Suprapubic skin (tissue), 4 donors: ENCODE results near the gene TCTN2.

ENCODE experiments used
- EP300 ChIP-seq: sonication (generic); formaldehyde crosslinking; IDR thresholded peaks from one replicate; pipeline ENCODE4 v1.6.1; 2017; ENCODE audit warnings: antibody characterized with exemption
- POLR2A ChIP-seq, 2 donors: fragments of 450-650 bp; IDR thresholded peaks; one replicate each; pipeline ENCODE4 v1.6.1; 2017; ENCODE audit warnings: antibody characterized with exemption in 2 of 2, mild to moderate bottlenecking in 2 of 2, moderate library complexity in 2 of 2
- POLR2AphosphoS5 ChIP-seq, 3 donors: sonication (generic); formaldehyde crosslinking; IDR thresholded peaks; one replicate each; pipeline ENCODE4 v1.6.1; 2017; ENCODE audit warnings: antibody characterized with exemption in 3 of 3
- TF ChIP-seq, protein P1 (sequence below), 2 donors: fragments of 200-600 bp in 1 of 2; fragments of 450-650 bp in 1 of 2; sonication (generic) in 1 of 2; IDR thresholded peaks; one replicate each; pipeline ENCODE4 v1.5.1; 2016 to 2019; ENCODE audit warnings: antibody characterized with exemption in 2 of 2, mild to moderate bottlenecking in 1 of 2, moderate library complexity in 1 of 2

DNA sequence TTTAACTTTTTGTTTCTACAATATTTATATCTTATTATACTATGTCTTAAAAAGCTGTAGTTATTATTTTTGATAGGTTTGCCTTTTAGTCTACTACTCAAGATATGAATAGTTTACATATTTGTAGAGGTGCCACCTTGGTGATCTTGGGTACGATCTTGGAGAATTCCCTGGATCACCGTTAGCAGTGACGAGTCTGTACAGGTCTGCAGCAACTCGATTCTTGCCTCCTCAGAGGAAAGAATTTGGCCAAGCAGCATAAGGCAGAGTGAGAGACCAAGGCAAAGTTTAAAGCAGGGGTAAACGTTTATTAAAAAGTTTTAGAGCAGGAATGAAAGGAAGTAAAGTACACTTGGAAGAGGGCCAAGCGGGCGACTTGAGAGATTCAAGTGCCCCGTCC, 3.1 kb upstream of the TCTN2 start:
- TF ChIP-seq, protein P1, sequence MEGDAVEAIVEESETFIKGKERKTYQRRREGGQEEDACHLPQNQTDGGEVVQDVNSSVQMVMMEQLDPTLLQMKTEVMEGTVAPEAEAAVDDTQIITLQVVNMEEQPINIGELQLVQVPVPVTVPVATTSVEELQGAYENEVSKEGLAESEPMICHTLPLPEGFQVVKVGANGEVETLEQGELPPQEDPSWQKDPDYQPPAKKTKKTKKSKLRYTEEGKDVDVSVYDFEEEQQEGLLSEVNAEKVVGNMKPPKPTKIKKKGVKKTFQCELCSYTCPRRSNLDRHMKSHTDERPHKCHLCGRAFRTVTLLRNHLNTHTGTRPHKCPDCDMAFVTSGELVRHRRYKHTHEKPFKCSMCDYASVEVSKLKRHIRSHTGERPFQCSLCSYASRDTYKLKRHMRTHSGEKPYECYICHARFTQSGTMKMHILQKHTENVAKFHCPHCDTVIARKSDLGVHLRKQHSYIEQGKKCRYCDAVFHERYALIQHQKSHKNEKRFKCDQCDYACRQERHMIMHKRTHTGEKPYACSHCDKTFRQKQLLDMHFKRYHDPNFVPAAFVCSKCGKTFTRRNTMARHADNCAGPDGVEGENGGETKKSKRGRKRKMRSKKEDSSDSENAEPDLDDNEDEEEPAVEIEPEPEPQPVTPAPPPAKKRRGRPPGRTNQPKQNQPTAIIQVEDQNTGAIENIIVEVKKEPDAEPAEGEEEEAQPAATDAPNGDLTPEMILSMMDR (IDR thresholded peaks at IDR 0.05), result no peak
- TF ChIP-seq POLR2AphosphoS5 (IDR thresholded peaks at IDR 0.05) (no peak), EP300 (no peak), POLR2A (IDR thresholded peaks at IDR 0.05) (no peak)
